ENCODE measurements around the gene CELF1.
A peak's percentile ranks its signal among the peaks of the same experiment; 100 is the strongest.
"Not testable (repeated sequence)": the region's sequence is repeated elsewhere in the genome, so short reads cannot be mapped to it uniquely, and the experiment has no call there.

CELF1 gene

GRCh38 chr11:47538741-47539565 is 14.0 kb downstream of the CELF1 start:
- DNase-seq: no peak
- TF ChIP-seq GATA1 (IDR thresholded peaks at IDR 0.05; ENCODE audit: low read depth, low read length) (no peak), POLR2A (IDR thresholded peaks at IDR 0.05; ENCODE audit: low read length) (no peak)

DNA sequence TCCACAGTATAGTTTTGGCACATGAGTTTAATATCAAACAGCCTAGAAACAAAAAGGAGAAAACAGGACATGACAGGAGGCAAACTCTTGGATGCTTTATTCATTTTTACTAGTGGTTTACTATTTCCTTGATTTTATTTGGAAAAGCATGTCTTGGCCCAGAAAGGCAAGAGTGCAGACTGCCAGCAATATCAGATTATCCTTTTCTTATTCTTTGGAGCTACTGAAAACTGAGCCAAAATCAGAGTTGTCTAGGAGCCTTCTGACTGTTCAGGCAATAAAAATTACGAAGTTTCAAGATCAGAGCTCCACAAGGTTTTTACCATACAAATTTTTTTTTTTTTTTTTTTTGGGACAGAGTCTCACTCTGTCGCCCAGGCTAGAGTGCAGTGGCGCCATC is 16.0 kb downstream of the CELF1 start:
- no peak for DNase-seq
- TF ChIP-seq GATA1 (IDR thresholded peaks at IDR 0.05; ENCODE audit: low read depth, low read length) (no peak), POLR2A (IDR thresholded peaks at IDR 0.05; ENCODE audit: low read length) (no peak)

DNA sequence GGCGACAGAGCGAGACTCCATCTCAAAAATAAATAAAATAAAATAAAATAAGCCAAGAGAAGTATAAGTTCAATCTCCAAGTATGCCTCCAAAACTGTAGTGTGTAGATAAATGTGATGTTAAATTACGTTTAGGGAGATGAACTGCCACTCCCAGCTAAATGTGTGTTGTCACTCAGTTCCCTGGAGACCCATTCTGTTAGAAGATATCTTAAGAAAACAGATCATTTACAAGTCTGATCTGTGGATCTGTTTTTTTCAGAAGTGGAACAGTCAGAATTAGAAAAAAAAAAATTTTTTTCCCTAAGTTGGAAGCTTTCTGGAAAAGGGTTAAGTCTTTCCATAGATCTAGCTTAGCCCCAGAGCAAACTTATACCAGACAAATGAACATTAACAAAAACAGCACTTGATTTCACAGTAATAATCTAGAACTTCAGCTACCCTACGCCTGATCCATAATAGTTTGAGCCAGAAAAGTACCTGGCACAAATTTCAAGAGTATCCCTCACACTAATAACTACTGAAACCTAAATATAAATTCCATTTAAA is 18.2 kb downstream of the CELF1 start:
- DNase-seq: peak; percentile 54 to 70
- TF ChIP-seq POLR2A (IDR thresholded peaks at IDR 0.05; ENCODE audit: low read length) (no peak), GATA1 (IDR thresholded peaks at IDR 0.05; ENCODE audit: low read depth, low read length) (no peak)

DNA sequence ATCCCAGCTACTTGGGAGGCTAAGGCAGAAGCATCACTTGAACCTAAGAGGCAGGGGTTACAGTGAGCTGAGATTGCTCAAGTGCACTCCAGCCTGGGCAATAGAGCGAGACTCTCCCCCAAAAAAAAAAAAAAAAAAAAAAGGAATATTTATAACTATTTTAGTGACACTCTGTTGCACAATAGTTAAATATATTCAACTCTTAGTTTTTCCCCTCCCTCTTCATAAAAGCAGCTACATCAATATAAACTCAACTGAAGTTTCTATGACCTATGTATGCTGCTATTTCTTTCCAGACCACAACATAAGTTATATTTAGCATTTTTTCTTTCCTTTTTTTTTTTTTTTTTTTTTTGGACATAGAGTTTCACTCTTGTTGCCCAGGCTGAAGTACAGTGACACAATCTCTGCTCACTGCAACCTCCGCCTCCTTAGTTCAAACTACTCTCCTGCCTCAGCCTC is 19.2 kb downstream of the CELF1 start:
- TF ChIP-seq POLR2A (IDR thresholded peaks at IDR 0.05; ENCODE audit: low read length) (no peak), GATA1 (IDR thresholded peaks at IDR 0.05; ENCODE audit: low read depth, low read length) (no peak)
- no peak for DNase-seq

GRCh38 chr11:47532597-47533213 is 20.2 kb downstream of the CELF1 start:
- TF ChIP-seq GATA1 (IDR thresholded peaks at IDR 0.05; ENCODE audit: low read depth, low read length) (no peak), POLR2A (IDR thresholded peaks at IDR 0.05; ENCODE audit: low read length) (no peak)
- peak in 1 of 2 experiments; percentile 21 for DNase-seq

DNA sequence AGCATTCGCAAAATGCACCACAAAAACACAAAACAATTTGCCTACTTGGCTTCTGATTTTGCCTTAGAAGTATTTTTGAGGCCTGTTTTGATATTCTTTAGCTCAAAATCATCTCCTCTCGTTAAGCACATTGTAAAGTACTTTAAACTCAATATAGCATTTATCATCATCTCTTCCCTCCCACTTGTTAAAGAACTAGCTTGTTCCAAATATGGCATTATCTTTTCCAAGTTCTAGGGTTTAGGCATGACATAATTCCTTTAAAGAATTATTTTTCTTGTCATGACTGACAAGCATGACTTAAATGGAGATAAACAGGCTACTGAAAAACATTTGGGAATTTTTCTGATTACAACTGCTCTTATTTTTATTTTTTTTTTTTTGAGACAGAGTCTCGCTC is 21.3 kb downstream of the CELF1 start:
- no peak for TF ChIP-seq POLR2A (IDR thresholded peaks at IDR 0.05; ENCODE audit: low read length)
- TF ChIP-seq GATA1 (IDR thresholded peaks at IDR 0.05; ENCODE audit: low read depth, low read length): no peak
- no peak for DNase-seq

DNA sequence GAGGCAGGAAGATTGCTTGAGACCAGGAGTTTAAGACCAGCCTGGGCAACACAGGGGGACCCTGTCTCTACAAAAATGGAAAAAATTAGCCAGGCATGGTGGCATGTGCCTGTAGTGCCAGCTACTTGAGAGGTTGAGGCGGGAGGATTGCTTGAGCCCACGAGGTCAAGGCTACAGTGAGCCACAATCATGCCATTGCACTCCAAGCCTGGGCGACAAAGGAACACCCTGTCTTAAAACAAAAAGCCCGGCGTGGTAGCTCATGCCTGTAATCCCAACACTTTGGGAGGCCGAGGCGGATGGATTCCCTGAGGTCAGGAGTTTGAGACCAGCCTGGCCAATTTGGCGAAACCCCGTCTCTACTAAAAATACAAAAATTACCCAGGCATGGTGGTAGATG is 22.2 kb downstream of the CELF1 start:
- not testable (repeated sequence) for DNase-seq

- DNase-seq: no peak
- no peak for TF ChIP-seq GATA1 (IDR thresholded peaks at IDR 0.05; ENCODE audit: low read depth, low read length)
- TF ChIP-seq POLR2A (IDR thresholded peaks at IDR 0.05; ENCODE audit: low read length): no peak
These were observed 23.0 kb downstream of the CELF1 start for GRCh38 chr11:47529951-47530350.

GRCh38 chr11:47527186-47527585 is 25.7 kb downstream of the CELF1 start:
- TF ChIP-seq GATA1 (IDR thresholded peaks at IDR 0.05; ENCODE audit: low read depth, low read length): no peak
- TF ChIP-seq POLR2A (IDR thresholded peaks at IDR 0.05; ENCODE audit: low read length): no peak
- DNase-seq: no peak

GRCh38 chr11:47526032-47526431 is 26.9 kb downstream of the CELF1 start:
- not testable (repeated sequence) for DNase-seq

- TF ChIP-seq GATA1 (IDR thresholded peaks at IDR 0.05; ENCODE audit: low read depth, low read length) (no peak), POLR2A (IDR thresholded peaks at IDR 0.05; ENCODE audit: low read length) (no peak)
- DNase-seq: no peak
These were observed 28.5 kb downstream of the CELF1 start for GRCh38 chr11:47524291-47524874.

DNA sequence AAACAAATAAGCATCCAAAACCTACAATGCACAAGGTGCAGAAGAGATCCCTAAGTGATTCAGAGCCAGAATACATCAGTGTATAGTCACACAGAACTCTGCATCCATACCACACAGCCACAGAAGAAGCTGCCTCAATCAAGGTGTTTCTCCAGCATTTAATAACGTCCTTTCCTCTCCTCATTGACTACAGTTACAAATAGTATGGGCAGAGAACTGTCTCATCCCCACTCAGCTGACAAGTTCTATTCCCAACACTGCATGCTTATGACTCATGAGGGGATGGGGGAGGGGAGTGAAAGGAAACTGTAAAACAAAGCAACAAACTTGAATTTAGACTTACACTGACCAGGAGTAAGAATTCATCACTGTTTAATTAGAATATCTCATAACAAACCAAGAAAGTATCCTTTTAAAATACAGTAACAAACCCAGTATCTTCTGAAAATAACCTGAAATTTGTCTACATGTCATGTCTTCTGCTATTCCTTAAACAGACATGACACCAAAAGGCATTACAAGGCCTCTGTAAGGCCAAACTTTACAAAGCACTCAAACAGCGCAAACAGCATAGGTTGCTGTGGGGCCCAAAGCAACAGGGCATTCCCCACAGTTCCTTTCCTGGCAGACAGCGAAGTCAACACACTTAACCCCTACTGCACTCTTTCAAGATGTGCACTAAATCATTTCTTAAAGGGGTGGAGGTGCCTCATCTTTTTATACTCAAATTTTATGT is 29.3 kb downstream of the CELF1 start:
- DNase-seq: peak in 1 of 2 experiments; percentile 53
- TF ChIP-seq GATA1 (IDR thresholded peaks at IDR 0.05; ENCODE audit: low read depth, low read length): no peak
- TF ChIP-seq POLR2A (IDR thresholded peaks at IDR 0.05; ENCODE audit: low read length): no peak

DNA sequence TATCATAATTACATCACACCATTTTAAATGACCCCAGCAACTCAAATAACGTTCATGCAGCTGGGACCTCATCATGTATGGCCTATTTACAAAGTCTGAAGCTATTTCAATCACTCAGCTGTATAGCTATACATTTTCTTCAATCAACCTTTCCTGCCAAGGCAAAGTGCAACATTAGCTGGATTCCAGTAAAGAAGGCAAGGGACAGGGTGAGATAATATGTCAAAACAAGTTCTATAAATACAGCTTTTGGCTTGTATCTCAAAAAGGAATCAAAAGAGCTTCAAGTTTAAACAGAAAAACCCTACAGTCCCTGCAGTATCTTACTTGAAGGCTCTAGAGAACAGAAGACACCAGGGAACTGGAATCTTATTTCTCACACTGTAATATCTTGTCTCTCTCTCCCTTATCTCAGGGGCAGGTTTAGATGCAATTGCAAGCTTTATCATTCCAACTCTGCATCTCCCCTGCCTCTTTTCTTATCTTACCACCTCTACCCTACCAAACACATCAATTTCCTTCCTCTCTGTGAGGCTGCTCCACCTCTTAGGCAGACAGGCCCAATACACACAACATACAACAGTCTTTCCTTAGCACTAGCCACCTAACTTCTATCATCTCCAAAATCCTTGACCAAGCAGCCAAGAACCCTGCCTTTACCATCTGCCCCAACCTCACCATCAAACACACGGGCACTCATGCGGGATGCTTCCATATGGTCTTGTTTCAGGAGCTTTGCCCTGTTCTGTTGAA is 34.5 kb downstream of the CELF1 start:
- DNase-seq: peak; percentile 26 to 65
- TF ChIP-seq GATA1 (IDR thresholded peaks at IDR 0.05; ENCODE audit: low read depth, low read length): no peak
- no peak for TF ChIP-seq POLR2A (IDR thresholded peaks at IDR 0.05; ENCODE audit: low read length)
